Naive B cell (primary cell): Measurements from ENCODE around the gene EHBP1L1. TPM values are rescaled to one million over a fixed set of nuclear protein-coding genes. Genes with fewer than 3 reads are reported as not detected.
A peak's percentile ranks its signal among the peaks of the same experiment; 100 is the strongest.

ENCODE experiments used
- ATAC-seq, 2 donors: fragments of 150-1000 bp; cut with Tn5 transposase; 2 replicates each; pipeline ENCODE4 v1.10.0; 2021; ENCODE audit warnings: low read depth in 2 of 2, mild to moderate bottlenecking in 2 of 2, moderate library complexity in 2 of 2
- DNase-seq: peaks from one replicate; pipeline ENCODE4 v3.0.0; 2022
- H3K27ac Mint-ChIP-seq, 6 donors: one replicate each; pipeline ENCODE4 v1.8.0; 2020 to 2022; ENCODE audit warnings: mild to moderate bottlenecking in 6 of 6, mixed read lengths in 6 of 6, moderate library complexity in 5 of 6, inconsistent platforms in 2 of 6
- H3K27me3 Mint-ChIP-seq, 3 donors: one replicate each; pipeline ENCODE4 v1.8.0; 2021 to 2022; ENCODE audit warnings: mixed read lengths in 3 of 3, mild to moderate bottlenecking in 1 of 3
- H3K36me3 Mint-ChIP-seq, 2 donors: one replicate each; pipeline ENCODE4 v1.8.0; 2020 to 2022; ENCODE audit warnings: mixed read lengths in 2 of 2, inconsistent platforms in 1 of 2, mild to moderate bottlenecking in 1 of 2
- H3K4me1 Mint-ChIP-seq, 3 donors: one replicate each; pipeline ENCODE4 v1.8.0; 2020 to 2022; ENCODE audit warnings: mixed read lengths in 3 of 3, inconsistent platforms in 1 of 3, mild to moderate bottlenecking in 1 of 3, moderate library complexity in 1 of 3
- H3K4me3 Mint-ChIP-seq, 8 donors: one replicate each; pipeline ENCODE4 v1.8.0; 2020 to 2022; ENCODE audit warnings: mild to moderate bottlenecking in 8 of 8, mixed read lengths in 8 of 8, moderate library complexity in 8 of 8, inconsistent platforms in 2 of 8
- H3K9me3 Mint-ChIP-seq, 7 donors: one replicate each; pipeline ENCODE4 v1.8.0; 2020 to 2022; ENCODE audit warnings: mixed read lengths in 7 of 7, mild to moderate bottlenecking in 5 of 7, inconsistent platforms in 2 of 7, moderate library complexity in 1 of 7
- polyA plus RNA-seq, 6 donors: library from polyadenylated mRNA; unstranded; fragments of 300-500 nt; fragmentation: Illumina TruSeq; gene quantifications; one replicate each; pipeline ENCODE4 v1.2.3, GENCODE V29; 2021; ENCODE audit warnings: low read depth in 6 of 6

Gene EHBP1L1
- polyA plus RNA-seq, 6 donors from 2014 or later, result 5.5 to 18.3 (median 11.6) TPM

DNA sequence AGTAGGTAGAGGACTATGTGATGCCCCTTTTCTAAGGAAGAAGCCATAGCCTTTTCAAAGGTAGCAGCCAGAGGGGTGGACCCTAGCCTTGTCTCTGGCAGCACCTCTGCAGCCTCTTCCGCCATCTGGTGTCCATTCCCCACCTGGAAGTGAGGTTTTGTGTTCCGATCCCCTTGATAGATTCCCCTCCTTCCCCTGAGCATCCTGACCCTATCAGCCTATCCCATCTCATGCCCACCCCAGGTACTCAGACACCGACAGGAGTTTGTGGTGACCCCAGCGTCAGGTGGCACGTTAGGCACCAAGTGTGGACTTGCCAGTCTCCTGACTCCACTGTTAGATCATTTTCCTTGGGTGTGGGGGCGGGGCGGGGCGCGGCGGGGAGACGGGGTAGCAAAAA, 3.9 kb upstream of the EHBP1L1 start:
- Mint-ChIP-seq H3K27ac (peak overlapping the region; percentile 70 to 100 (median 97)), H3K4me1 (peaks cover 59 to 77% (median 72%) of the 10 kb centered on the region in 3 donors), H3K27me3 (no peaks in the 10 kb centered on the region), H3K4me3 (peak overlapping the region; percentile 96 to 99 (median 99)), H3K36me3 (no peaks in the 10 kb centered on the region), H3K9me3 (no peaks in the 10 kb centered on the region)
- ATAC-seq (no peak), DNase-seq (no peak)

DNA sequence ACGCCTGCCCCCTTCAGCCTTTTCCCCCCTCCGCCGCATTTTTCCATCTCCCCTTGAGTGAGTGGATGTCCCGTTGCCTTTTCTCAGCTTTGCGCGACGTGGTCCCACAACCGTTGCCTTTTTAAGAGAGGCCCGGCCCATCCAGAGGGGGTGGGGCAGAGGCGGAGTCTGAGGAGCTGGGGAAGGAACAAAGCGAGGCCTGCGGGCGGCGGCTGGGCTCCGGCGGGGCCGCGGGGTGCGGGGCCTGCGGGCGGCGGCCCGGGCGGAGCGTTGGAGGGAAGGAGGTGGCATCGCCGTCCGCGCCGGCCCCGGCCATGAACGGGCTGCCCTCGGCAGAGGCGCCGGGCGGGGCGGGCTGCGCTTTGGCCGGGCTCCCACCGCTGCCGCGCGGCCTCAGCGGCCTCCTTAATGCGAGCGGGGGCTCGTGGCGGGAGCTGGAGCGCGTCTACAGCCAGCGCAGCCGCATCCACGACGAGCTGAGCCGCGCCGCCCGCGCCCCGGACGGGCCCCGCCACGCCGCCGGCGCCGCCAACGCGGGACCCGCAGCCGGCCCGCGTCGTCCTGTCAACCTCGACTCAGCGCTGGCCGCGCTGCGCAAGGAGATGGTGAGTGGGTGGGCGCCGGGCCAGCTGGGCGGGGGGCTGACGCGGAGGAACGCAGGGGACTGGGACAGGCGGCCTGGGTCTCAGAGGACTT, 3.3 kb upstream of the EHBP1L1 start, which contains the start of gene FAM89B:
TSS of gene FAM89B (plus strand) at position 183 of the 696 bp plus-strand sequence. CDS start at position 315, 132 bp downstream.
- H3K27me3 Mint-ChIP-seq, result no peaks in the 10 kb centered on the region
- H3K9me3 Mint-ChIP-seq, result no peaks in the 10 kb centered on the region
- DNase-seq (peak; percentile 84), ATAC-seq (peak; percentile 4 to 9)
- peak within 1 kb of the TSS; percentile 98 to 100 (median 99) for H3K27ac Mint-ChIP-seq
- H3K4me3 Mint-ChIP-seq, result peak within 1 kb of the TSS; percentile 96 to 99 (median 99)
- H3K4me1 Mint-ChIP-seq, result peaks cover 60 to 82% (median 72%) of the 10 kb centered on the region in 3 donors
- no peaks in the 10 kb centered on the region for H3K36me3 Mint-ChIP-seq

- no peaks in the 10 kb centered on the region for H3K27me3 Mint-ChIP-seq
- H3K4me3 Mint-ChIP-seq, result peak overlapping the region; percentile 92 to 99 (median 96)
- DNase-seq (no peak), ATAC-seq (no peak)
- H3K9me3 Mint-ChIP-seq, result no peaks in the 10 kb centered on the region
- H3K4me1 Mint-ChIP-seq, result peaks cover 62 to 85% (median 75%) of the 10 kb centered on the region in 3 donors
- peak overlapping the region; percentile 95 to 100 (median 99) for H3K27ac Mint-ChIP-seq
- no peaks in the 10 kb centered on the region for H3K36me3 Mint-ChIP-seq
Measured at GRCh38 chr11:65573391-65574079, 2.3 kb upstream of the EHBP1L1 start.

- H3K27me3 Mint-ChIP-seq, result no peaks in the 10 kb centered on the region
- DNase-seq (peak; percentile 90), ATAC-seq (peak; percentile 31)
- peak overlapping the region; percentile 96 to 99 (median 97) for H3K4me3 Mint-ChIP-seq
- H3K36me3 Mint-ChIP-seq, result no peaks in the 10 kb centered on the region
- H3K9me3 Mint-ChIP-seq, result no peaks in the 10 kb centered on the region
- peak overlapping the region; percentile 95 to 100 (median 99) for H3K27ac Mint-ChIP-seq
- peaks cover 57 to 81% (median 75%) of the 10 kb centered on the region in 3 donors for H3K4me1 Mint-ChIP-seq
Measured at GRCh38 chr11:65574109-65574810, 1.6 kb upstream of the EHBP1L1 start.

GRCh38 chr11:65574811-65575567, 864 bp upstream of the EHBP1L1 start:
- Mint-ChIP-seq H3K9me3 (no peaks in the 10 kb centered on the region), H3K4me3 (peak overlapping the region; percentile 96 to 99 (median 97)), H3K27ac (peak overlapping the region; percentile 95 to 100 (median 98)), H3K36me3 (no peaks in the 10 kb centered on the region), H3K4me1 (peaks cover 51 to 74% (median 71%) of the 10 kb centered on the region in 3 donors), H3K27me3 (no peaks in the 10 kb centered on the region)
- ATAC-seq (no peak), DNase-seq (no peak)

DNA sequence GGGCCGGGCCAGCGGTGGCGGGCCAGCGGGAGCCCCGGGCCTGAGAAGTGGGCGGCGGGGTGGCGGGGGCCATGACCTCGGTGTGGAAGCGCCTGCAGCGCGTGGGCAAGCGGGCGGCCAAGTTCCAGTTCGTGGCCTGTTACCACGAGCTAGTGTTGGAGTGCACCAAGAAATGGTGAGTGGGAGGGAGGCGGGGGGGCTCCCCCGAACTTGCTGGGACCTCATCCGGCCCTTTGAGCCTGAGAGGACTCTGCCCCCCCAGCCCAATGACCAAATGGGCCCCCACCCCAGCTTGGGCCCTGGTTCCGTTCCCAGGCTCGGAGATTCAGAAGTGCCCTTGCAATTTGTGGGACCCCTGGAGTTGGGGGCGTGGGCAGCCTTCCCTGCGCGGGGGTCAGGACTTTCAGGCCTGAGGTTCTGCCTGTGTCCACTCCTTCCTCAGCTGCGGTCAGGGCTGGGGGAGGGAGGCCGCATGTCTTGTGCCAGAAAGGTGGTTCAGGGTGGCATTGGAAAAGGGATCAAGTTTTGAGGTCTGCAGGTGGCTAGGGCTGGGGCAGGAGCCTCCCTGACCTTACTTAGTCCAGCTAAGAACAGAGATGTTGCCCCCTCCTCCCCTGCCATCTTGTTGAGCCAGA, 496 bp downstream of the EHBP1L1 start:
- Mint-ChIP-seq H3K9me3 (no peaks in the 10 kb centered on the region), H3K27me3 (no peaks in the 10 kb centered on the region), H3K4me1 (peaks cover 41 to 62% (median 62%) of the 10 kb centered on the region in 3 donors), H3K27ac (peak overlapping the region; percentile 95 to 99 (median 99)), H3K4me3 (peak overlapping the region; percentile 85 to 99 (median 93)), H3K36me3 (peaks cover 0 to 6% of the 10 kb centered on the region in 2 donors)
- DNase-seq (no peak), ATAC-seq (no peak)

DNA sequence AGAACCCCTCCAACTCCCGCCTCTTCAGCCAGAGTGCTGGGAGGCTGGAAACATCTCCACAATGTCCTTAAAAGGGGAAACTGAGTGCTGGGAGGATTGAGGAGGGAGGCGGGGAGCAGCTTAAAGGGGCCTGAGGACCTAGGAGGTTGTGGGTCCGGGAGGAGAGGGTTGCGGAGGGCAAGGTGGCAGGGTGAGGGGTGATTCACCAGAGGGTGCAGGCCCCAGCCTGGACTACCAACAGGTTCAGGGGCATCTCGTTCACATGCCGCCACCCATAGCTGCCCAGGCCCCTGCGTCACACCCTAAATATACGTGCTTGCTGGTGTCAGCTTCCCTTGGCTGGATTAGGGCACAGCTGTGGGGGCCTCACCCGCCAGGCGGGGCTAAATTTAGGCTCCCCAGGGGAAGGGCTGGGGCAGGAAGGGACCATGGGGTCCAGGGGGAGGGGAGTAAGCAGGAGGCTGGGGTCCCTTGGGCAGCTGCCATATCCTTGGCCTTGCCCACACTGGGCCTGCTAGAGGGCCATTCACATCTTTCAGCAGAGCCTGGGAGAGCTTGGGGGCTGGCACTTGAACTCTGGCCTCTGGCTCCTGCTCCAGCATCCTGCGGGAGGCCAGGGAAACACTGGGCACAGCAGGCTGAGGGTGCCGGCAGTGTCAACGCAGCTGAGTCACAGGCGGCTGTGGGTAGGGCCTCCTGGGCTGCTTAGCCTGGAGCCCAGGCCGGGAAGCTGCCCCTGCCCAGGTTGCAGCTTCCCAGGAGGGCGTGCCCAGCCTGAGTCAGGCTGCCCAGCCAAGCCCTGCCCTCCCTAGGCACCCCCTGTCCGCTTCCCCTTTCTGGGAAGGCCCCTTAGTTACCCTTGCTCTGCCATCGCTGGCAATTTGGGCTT, 1.3 kb downstream of the EHBP1L1 start:
- peaks cover 0 to 6% of the 10 kb centered on the region in 2 donors for H3K36me3 Mint-ChIP-seq
- peak overlapping the region; percentile 85 to 99 (median 93) for H3K4me3 Mint-ChIP-seq
- no peaks in the 10 kb centered on the region for H3K9me3 Mint-ChIP-seq
- peak overlapping the region; percentile 95 to 99 (median 99) for H3K27ac Mint-ChIP-seq
- peaks cover 34 to 55% (median 55%) of the 10 kb centered on the region in 3 donors for H3K4me1 Mint-ChIP-seq
- ATAC-seq (peak; percentile 45 to 53), DNase-seq (peak; percentile 85)
- no peaks in the 10 kb centered on the region for H3K27me3 Mint-ChIP-seq

DNA sequence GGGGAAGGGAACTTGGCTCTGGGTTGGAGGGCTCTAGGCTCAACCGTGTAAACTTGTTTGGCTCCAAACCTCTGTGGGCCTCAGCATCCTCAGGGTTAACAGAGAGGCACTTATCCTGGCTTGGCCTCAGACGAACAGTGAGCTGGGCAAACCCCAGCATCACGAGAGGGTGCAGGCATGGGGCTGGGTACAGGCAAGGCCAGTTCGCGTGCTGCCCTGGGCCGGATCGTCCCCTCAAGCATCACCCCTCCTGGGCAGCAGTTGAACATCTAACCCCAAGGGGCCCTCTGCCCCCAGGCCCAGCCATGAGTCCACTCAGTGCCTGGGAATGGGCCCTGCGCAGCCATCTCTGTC, 1.9 kb downstream of the EHBP1L1 start:
- Mint-ChIP-seq H3K9me3 (no peaks in the 10 kb centered on the region), H3K27ac (peak overlapping the region; percentile 95 to 99 (median 96)), H3K27me3 (no peaks in the 10 kb centered on the region), H3K4me1 (peaks cover 31 to 53% (median 51%) of the 10 kb centered on the region in 3 donors), H3K36me3 (peaks cover 0 to 6% of the 10 kb centered on the region in 2 donors), H3K4me3 (peak overlapping the region; percentile 56 to 99 (median 80))
- no peak for ATAC-seq
- DNase-seq, result no peak

DNA sequence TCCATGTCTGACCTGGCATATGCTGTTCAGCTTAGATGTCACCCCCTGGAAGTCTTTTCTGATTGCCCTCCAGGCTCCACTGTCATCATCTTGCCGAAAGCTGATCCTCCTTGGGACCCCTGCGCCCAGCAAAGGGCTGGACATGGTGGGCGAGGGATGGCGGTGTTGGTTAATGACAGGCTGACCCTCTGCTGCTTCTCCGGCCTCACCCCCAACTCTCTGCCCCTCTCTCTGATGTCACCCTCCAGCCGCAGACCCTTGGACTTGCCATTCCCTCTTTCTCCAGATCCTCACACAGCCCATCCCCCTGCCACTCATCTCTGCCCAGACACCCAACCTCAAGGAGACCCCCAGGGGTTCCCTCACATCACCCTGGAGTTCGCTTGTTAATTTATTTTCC, 2.3 kb downstream of the EHBP1L1 start:
- peaks cover 0 to 6% of the 10 kb centered on the region in 2 donors for H3K36me3 Mint-ChIP-seq
- H3K4me1 Mint-ChIP-seq, result peaks cover 32 to 53% (median 52%) of the 10 kb centered on the region in 3 donors
- DNase-seq, result no peak
- peak overlapping the region; percentile 95 to 99 (median 96) for H3K27ac Mint-ChIP-seq
- no peak for ATAC-seq
- H3K4me3 Mint-ChIP-seq, result peak overlapping the region in 7 of 8 donors; percentile 56 to 99 (median 93)
- no peaks in the 10 kb centered on the region for H3K9me3 Mint-ChIP-seq
- H3K27me3 Mint-ChIP-seq, result no peaks in the 10 kb centered on the region

- Mint-ChIP-seq H3K4me3 (peak overlapping the region; percentile 9 to 99 (median 78)), H3K27ac (peak overlapping the region; percentile 95 to 99 (median 96)), H3K27me3 (no peaks in the 10 kb centered on the region), H3K9me3 (no peaks in the 10 kb centered on the region), H3K36me3 (peaks cover 0 to 6% of the 10 kb centered on the region in 2 donors), H3K4me1 (peaks cover 34 to 51% (median 49%) of the 10 kb centered on the region in 3 donors)
- no peak for DNase-seq
- ATAC-seq, result no peak
Measured at GRCh38 chr11:65578667-65579066, 2.8 kb downstream of the EHBP1L1 start.

- no peak overlapping the region for H3K4me3 Mint-ChIP-seq
- no peaks in the 10 kb centered on the region for H3K27me3 Mint-ChIP-seq
- ATAC-seq (no peak), DNase-seq (no peak)
- H3K4me1 Mint-ChIP-seq, result peaks cover 34 to 50% (median 47%) of the 10 kb centered on the region in 3 donors
- peak overlapping the region in 4 of 6 donors; percentile 19 to 99 (median 89) for H3K27ac Mint-ChIP-seq
- H3K9me3 Mint-ChIP-seq, result no peaks in the 10 kb centered on the region
- peaks cover 0 to 6% of the 10 kb centered on the region in 2 donors for H3K36me3 Mint-ChIP-seq
Measured at GRCh38 chr11:65579291-65579690, 3.4 kb downstream of the EHBP1L1 start.
